ENCODE data around the gene CACNA1B.

DNA sequence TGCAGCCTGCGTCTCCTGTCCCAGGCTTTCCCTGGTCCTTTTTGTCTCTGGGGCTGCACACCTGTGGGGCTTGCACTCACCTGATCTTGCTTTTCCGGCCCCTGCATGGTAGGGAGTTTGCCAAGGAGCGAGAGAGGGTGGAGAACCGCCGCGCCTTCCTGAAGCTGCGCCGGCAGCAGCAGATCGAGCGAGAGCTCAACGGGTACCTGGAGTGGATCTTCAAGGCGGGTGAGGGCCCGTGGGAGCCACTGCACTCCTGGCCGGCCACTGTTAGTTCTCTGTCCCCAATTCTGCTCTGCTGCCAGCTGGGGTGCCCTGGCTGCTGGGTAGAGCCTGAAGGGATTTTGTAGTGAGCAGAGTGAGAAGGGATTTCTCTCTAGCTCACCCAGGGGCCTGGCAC, 78.0 kb downstream of the CACNA1B start:
- TF ChIP-seq JUND (IDR thresholded peaks at IDR 0.05) (no peak), CTCF (IDR thresholded peaks at IDR 0.05 in 2 of 3, conservative IDR thresholded peaks at IDR 0.05 in 1 of 3; ENCODE audit: borderline replicate concordance in 1 of 3, insufficient read depth in 1 of 3, low read depth in 2 of 3, low read length in 2 of 3) (no peak), POLR2A (IDR thresholded peaks at IDR 0.05; ENCODE audit: borderline replicate concordance, extremely low read depth, insufficient read depth, insufficient read length) (no peak), ELF1 (IDR thresholded peaks at IDR 0.05; ENCODE audit: borderline replicate concordance, low read depth) (no peak)
